HepG2 (cell line): Measurements from ENCODE around the gene ERFL. TPM values are rescaled to one million over a fixed set of nuclear protein-coding genes. Genes with fewer than 3 reads are reported as not detected.

Experiments used
- EEA1 ChIP-seq: sonication (generic); formaldehyde crosslinking; IDR thresholded peaks from 2 replicates; pipeline ENCODE4 v1.5.1; 2020; ENCODE audit warnings: mild to moderate bottlenecking, missing genetic modification reagents, borderline replicate concordance
- GATAD1 ChIP-seq: IDR thresholded peaks from 2 replicates; pipeline ENCODE4 v1.6.1; 2016; ENCODE audit warnings: missing genetic modification reagents, missing compliant biosample characterization
- HHEX ChIP-seq: IDR thresholded peaks from 2 replicates; pipeline ENCODE4 v1.6.1; 2016; ENCODE audit warnings: control low read depth
- MXD4 ChIP-seq: IDR thresholded peaks from 2 replicates; pipeline ENCODE4 v1.6.1; 2016; ENCODE audit warnings: mild to moderate bottlenecking, missing biosample characterization, missing genetic modification reagents
- NFATC3 ChIP-seq: sonication (generic); formaldehyde crosslinking; IDR thresholded peaks from 2 replicates; pipeline ENCODE4 v1.5.1; 2020; ENCODE audit warnings: mild to moderate bottlenecking, missing genetic modification reagents
- PAXIP1 ChIP-seq: sonication (generic); formaldehyde crosslinking; conservative IDR thresholded peaks from 2 replicates; pipeline ENCODE4 v1.4.0; 2020; ENCODE audit warnings: mild to moderate bottlenecking, missing genetic modification reagents, moderate library complexity
- RCOR2 ChIP-seq: IDR thresholded peaks from 2 replicates; pipeline ENCODE4 v1.6.1; 2016; ENCODE audit warnings: missing biosample characterization, missing genetic modification reagents
- SIN3B ChIP-seq: fragments of 150-350 bp; IDR thresholded peaks from 2 replicates; pipeline ENCODE4 v1.6.1; 2014; ENCODE audit warnings: low read length
- ZNF224 ChIP-seq: sonication (generic); formaldehyde crosslinking; IDR thresholded peaks from 2 replicates; pipeline ENCODE4 v1.5.0; 2020; ENCODE audit warnings: mild to moderate bottlenecking, missing genetic modification reagents
- ZNF333 ChIP-seq: sonication (generic); formaldehyde crosslinking; IDR thresholded peaks from 2 replicates; pipeline ENCODE4 v1.4.0; 2020; ENCODE audit warnings: mild to moderate bottlenecking, missing genetic modification reagents, borderline replicate concordance
- ZNF652 ChIP-seq: IDR thresholded peaks from 2 replicates; pipeline ENCODE4 v1.6.1; 2016; ENCODE audit warnings: low read depth, borderline replicate concordance
- polyA plus RNA-seq, 8 experiments: library from polyadenylated mRNA; depleted of rRNA in 3 of 8; stranded (reverse) in 7 of 8; unstranded in 1 of 8; fragments of >200 nt; fragmentation: Illumina TruSeq in 4 of 8; extraction: Trizol in 4 of 8; gene quantifications; 2 replicates each; pipeline versions ENCODE4 v1.2.1 to v1.2.3, GENCODE V29; 2011 to 2016; ENCODE audit warnings: low read depth in 4 of 8, missing spikeins in 1 of 8, mixed read lengths in 1 of 8; ENCODE audit not compliant: insufficient read depth in 1 of 8
- total RNA-seq, 5 experiments: library from RNA; depleted of rRNA; stranded (reverse); fragments of >200 nt; fragmentation: Illumina TruSeq; extraction: Trizol; gene quantifications; 2 replicates each; pipeline ENCODE4 v1.2.3, GENCODE V29; 2016; ENCODE audit warnings: low read depth in 1 of 5
- TF ChIP-seq, protein P1 (sequence below): sonication (generic); formaldehyde crosslinking; IDR thresholded peaks from 2 replicates; pipeline ENCODE4 v1.8.0; 2022; ENCODE audit warnings: mild to moderate bottlenecking, missing genetic modification reagents, borderline replicate concordance
- TF ChIP-seq, protein P2 (sequence below): sonication (generic); formaldehyde crosslinking; IDR thresholded peaks from 2 replicates; pipeline ENCODE4 v1.4.0; 2020; ENCODE audit warnings: missing genetic modification reagents
- TF ChIP-seq, protein P3 (sequence below): sonication (generic); formaldehyde crosslinking; IDR thresholded peaks from 2 replicates; pipeline ENCODE4 v1.9.0; 2021; ENCODE audit warnings: missing genetic modification reagents, mild to moderate bottlenecking, borderline replicate concordance
- TF ChIP-seq, protein P4 (sequence below): sonication (generic); formaldehyde crosslinking; IDR thresholded peaks from 2 replicates; pipeline ENCODE4 v1.8.1; 2023; ENCODE audit warnings: mild to moderate bottlenecking, inconsistent platforms, moderate library complexity, missing genetic modification reagents, borderline replicate concordance

Gene ERFL
- total and polyA plus RNA-seq, 2 of the 13 experiments (the other 11 are each of a cell fraction or from before 2014, with no cell fraction given): not detected

- no peak for TF ChIP-seq NFATC3 (CRISPR knock-in tag)
- peak; percentile 52 for TF ChIP-seq EEA1 (CRISPR knock-in tag)
- TF ChIP-seq GATAD1: peak; percentile 84
- 0 out of 2 replicates have a peak, but pooled peaks have one; percentile 5 for TF ChIP-seq ZNF652 (CRISPR knock-in tag)
- TF ChIP-seq, protein P1, sequence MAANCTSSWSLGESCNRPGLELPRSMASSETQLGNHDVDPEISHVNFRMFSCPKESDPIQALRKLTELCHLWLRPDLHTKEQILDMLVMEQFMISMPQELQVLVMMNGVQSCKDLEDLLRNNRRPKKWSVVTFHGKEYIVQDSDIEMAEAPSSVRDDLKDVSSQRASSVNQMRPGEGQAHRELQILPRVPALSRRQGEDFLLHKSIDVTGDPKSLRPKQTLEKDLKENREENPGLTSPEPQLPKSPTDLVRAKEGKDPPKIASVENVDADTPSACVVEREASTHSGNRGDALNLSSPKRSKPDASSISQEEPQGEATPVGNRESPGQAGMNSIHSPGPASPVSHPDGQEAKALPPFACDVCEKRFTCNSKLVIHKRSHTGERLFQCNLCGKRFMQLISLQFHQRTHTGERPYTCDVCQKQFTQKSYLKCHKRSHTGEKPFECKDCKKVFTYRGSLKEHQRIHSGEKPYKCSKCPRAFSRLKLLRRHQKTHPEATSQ: peak; percentile 88; the same call in 1 of the 2 replicates
- TF ChIP-seq ZNF333 (CRISPR knock-in tag): peak; percentile 63; the same call in 1 of the 2 replicates
- TF ChIP-seq, protein P2, sequence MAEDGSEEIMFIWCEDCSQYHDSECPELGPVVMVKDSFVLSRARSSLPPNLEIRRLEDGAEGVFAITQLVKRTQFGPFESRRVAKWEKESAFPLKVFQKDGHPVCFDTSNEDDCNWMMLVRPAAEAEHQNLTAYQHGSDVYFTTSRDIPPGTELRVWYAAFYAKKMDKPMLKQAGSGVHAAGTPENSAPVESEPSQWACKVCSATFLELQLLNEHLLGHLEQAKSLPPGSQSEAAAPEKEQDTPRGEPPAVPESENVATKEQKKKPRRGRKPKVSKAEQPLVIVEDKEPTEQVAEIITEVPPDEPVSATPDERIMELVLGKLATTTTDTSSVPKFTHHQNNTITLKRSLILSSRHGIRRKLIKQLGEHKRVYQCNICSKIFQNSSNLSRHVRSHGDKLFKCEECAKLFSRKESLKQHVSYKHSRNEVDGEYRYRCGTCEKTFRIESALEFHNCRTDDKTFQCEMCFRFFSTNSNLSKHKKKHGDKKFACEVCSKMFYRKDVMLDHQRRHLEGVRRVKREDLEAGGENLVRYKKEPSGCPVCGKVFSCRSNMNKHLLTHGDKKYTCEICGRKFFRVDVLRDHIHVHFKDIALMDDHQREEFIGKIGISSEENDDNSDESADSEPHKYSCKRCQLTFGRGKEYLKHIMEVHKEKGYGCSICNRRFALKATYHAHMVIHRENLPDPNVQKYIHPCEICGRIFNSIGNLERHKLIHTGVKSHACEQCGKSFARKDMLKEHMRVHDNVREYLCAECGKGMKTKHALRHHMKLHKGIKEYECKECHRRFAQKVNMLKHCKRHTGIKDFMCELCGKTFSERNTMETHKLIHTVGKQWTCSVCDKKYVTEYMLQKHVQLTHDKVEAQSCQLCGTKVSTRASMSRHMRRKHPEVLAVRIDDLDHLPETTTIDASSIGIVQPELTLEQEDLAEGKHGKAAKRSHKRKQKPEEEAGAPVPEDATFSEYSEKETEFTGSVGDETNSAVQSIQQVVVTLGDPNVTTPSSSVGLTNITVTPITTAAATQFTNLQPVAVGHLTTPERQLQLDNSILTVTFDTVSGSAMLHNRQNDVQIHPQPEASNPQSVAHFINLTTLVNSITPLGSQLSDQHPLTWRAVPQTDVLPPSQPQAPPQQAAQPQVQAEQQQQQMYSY: 0 out of 2 replicates have a peak, but pooled peaks have one; percentile 23
- no peak; the same call in 1 of the 2 replicates for TF ChIP-seq MXD4 (CRISPR knock-in tag)
- peak; percentile 72; the same call in 1 of the 2 replicates for TF ChIP-seq SIN3B
- peak; percentile 37; the same call in 1 of the 2 replicates for TF ChIP-seq RCOR2 (CRISPR knock-in tag)
- TF ChIP-seq, protein P3, sequence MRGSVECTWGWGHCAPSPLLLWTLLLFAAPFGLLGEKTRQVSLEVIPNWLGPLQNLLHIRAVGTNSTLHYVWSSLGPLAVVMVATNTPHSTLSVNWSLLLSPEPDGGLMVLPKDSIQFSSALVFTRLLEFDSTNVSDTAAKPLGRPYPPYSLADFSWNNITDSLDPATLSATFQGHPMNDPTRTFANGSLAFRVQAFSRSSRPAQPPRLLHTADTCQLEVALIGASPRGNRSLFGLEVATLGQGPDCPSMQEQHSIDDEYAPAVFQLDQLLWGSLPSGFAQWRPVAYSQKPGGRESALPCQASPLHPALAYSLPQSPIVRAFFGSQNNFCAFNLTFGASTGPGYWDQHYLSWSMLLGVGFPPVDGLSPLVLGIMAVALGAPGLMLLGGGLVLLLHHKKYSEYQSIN (CRISPR knock-in tag): no peak
- peak; percentile 53 for TF ChIP-seq PAXIP1 (CRISPR knock-in tag)
- 0 out of 2 replicates have a peak, but pooled peaks have one; percentile 13 for TF ChIP-seq ZNF224
- TF ChIP-seq, protein P4, sequence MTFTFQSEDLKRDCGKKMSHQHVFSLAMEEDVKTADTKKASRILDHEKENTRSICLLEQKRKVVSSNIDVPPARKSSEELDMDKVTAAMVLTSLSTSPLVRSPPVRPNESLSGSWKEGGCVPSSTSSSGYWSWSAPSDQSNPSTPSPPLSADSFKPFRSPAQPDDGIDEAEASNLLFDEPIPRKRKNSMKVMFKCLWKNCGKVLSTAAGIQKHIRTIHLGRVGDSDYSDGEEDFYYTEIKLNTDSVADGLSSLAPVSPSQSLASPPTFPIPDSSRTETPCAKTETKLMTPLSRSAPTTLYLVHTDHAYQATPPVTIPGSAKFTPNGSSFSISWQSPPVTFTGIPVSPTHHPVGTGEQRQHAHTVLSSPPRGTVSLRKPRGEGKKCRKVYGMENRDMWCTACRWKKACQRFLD (CRISPR knock-in tag): no peak
- TF ChIP-seq HHEX (CRISPR knock-in tag): no peak
Measured at GRCh38 chr19:41859618-41860418, 68.4 kb downstream of the ERFL start, which contains the start of gene RPS19 (continued).
